CD8-positive, alpha-beta memory T cell (primary cell): ENCODE measurements around the gene ZBTB44. TPM values are rescaled to one million over a fixed set of nuclear protein-coding genes. Genes with fewer than 3 reads are reported as not detected.

ENCODE experiments used
- CTCF ChIA-PET: fragments of 350-600 bp; sonication (Branson Sonifier 250); formaldehyde crosslinking; loops from one replicate; lab custom pipeline; 2021; ENCODE audit warnings: antibody characterized with exemption; lab: Charles Lee
- POLR2A ChIA-PET: fragments of 350-600 bp; sonication (Branson Sonifier 250); formaldehyde crosslinking; loops from one replicate; lab custom pipeline; 2021; ENCODE audit warnings: antibody characterized with exemption; lab: Charles Lee
- DNase-seq, 5 donors: peaks; one replicate each; pipeline versions ENCODE4 v3.0.0 to v3.0.0-alpha.2; 2020 to 2022; ENCODE audit warnings: mixed read lengths in 1 of 5
- H3K27ac ChIP-seq: one replicate; pipeline ENCODE4 v1.7.0; 2013; ENCODE audit warnings: low read depth, mild to moderate bottlenecking, low read length, moderate library complexity
- H3K27me3 ChIP-seq: 2 replicates; pipeline ENCODE4 v1.7.0; 2013; ENCODE audit warnings: low read length, mild to moderate bottlenecking; ENCODE audit not compliant: insufficient read depth, poor library complexity, severe bottlenecking
- H3K36me3 ChIP-seq: 2 replicates; pipeline ENCODE4 v1.7.0; 2013; ENCODE audit warnings: mild to moderate bottlenecking, low read length, moderate library complexity; ENCODE audit not compliant: insufficient read depth
- H3K4me1 ChIP-seq: 2 replicates; pipeline ENCODE4 v1.7.0; 2013; ENCODE audit warnings: mild to moderate bottlenecking, low read length, moderate library complexity; ENCODE audit not compliant: insufficient read depth
- H3K4me3 ChIP-seq: 2 replicates; pipeline ENCODE4 v1.7.0; 2013; ENCODE audit warnings: mild to moderate bottlenecking, low read length
- H3K9me3 ChIP-seq: 2 replicates; pipeline ENCODE4 v1.7.0; 2013; ENCODE audit warnings: mild to moderate bottlenecking, low read length
- H3K27ac Mint-ChIP-seq, 8 donors: one replicate each; pipeline ENCODE4 v1.8.0; 2020 to 2021; ENCODE audit warnings: mixed read lengths in 8 of 8, mild to moderate bottlenecking in 6 of 8, inconsistent platforms in 3 of 8, moderate library complexity in 3 of 8
- H3K27me3 Mint-ChIP-seq, 2 donors: one replicate each; pipeline ENCODE4 v1.8.0; 2020 to 2021; ENCODE audit warnings: mixed read lengths in 2 of 2, mild to moderate bottlenecking in 1 of 2, moderate library complexity in 1 of 2
- H3K36me3 Mint-ChIP-seq, 3 donors: one replicate each; pipeline ENCODE4 v1.8.0; 2020 to 2021; ENCODE audit warnings: mixed read lengths in 3 of 3, inconsistent platforms in 1 of 3, mild to moderate bottlenecking in 1 of 3
- H3K4me1 Mint-ChIP-seq, 3 donors: one replicate each; pipeline ENCODE4 v1.8.0; 2020 to 2021; ENCODE audit warnings: mixed read lengths in 3 of 3, inconsistent platforms in 1 of 3, mild to moderate bottlenecking in 1 of 3
- H3K4me3 Mint-ChIP-seq, 7 donors: one replicate each; pipeline ENCODE4 v1.8.0; 2020 to 2021; ENCODE audit warnings: mixed read lengths in 7 of 7, mild to moderate bottlenecking in 6 of 7, moderate library complexity in 4 of 7, inconsistent platforms in 2 of 7
- H3K9me3 Mint-ChIP-seq, 5 donors: one replicate each; pipeline ENCODE4 v1.8.0; 2020 to 2022; ENCODE audit warnings: mixed read lengths in 5 of 5, mild to moderate bottlenecking in 3 of 5, moderate library complexity in 2 of 5, inconsistent platforms in 1 of 5
- polyA plus RNA-seq: library from polyadenylated mRNA; unstranded; fragments of 300-500 nt; fragmentation: Illumina TruSeq; gene quantifications from one replicate; pipeline ENCODE4 v1.2.3, GENCODE V29; 2021
- total RNA-seq, 2 experiments: library from RNA; stranded (reverse); gene quantifications; one replicate each; pipeline ENCODE4 v1.2.3, GENCODE V29; 2021

Gene ZBTB44
- total RNA-seq (10 to 100 TPM; 41.3 to 44.0 TPM), polyA plus RNA-seq (8.2 TPM)

GRCh38 chr11:130314750-130315285 lies at the start of gene ZBTB44:
Gene ZBTB44 (minus strand): TSS chr11:130314917. CDS start chr11:130261873, 53,044 bp downstream.
- peaks cover 38% of the 10 kb centered on the region for H3K4me1 ChIP-seq
- no peaks in the 10 kb centered on the region for H3K9me3 Mint-ChIP-seq
- peaks cover 0 to 8% (median 0%) of the 10 kb centered on the region in 3 donors for H3K36me3 Mint-ChIP-seq
- ChIA-PET CTCF (no interaction called here), POLR2A (interaction anchor here (1.3 kb wide), 1 partner anchor 601 kb away, joined by 3 read pairs; no protein-coding TSS in a partner anchor)
- H3K27me3 ChIP-seq = no peaks in the 10 kb centered on the region
- DNase-seq = peak; percentile 86 to 95 (median 87)
- H3K36me3 ChIP-seq = no peaks in the 10 kb centered on the region
- H3K4me1 Mint-ChIP-seq = peaks cover 44 to 51% (median 50%) of the 10 kb centered on the region in 3 donors
- H3K27ac ChIP-seq = peak within 1 kb of the TSS; percentile 66
- H3K27ac Mint-ChIP-seq = peak within 1 kb of the TSS; percentile 95 to 99 (median 98)
- no peaks in the 10 kb centered on the region for H3K27me3 Mint-ChIP-seq
- H3K4me3 Mint-ChIP-seq = peak within 1 kb of the TSS; percentile 91 to 97 (median 93)
- peak within 1 kb of the TSS; percentile 90 for H3K4me3 ChIP-seq
- no peaks in the 10 kb centered on the region for H3K9me3 ChIP-seq

- DNase-seq = no peak
- no peaks in the 10 kb centered on the region for H3K4me1 ChIP-seq
- Mint-ChIP-seq H3K9me3 (peaks cover 18 to 29% (median 24%) of the 10 kb centered on the region in 5 donors), H3K4me1 (no peaks in the 10 kb centered on the region), H3K36me3 (peaks cover 3 to 42% (median 7%) of the 10 kb centered on the region in 3 donors), H3K27ac (peak overlapping the region in 1 of 8 donors; percentile 4), H3K27me3 (peaks cover 6 to 17% of the 10 kb centered on the region in 2 donors), H3K4me3 (no peak overlapping the region)
- peaks cover 4% of the 10 kb centered on the region for H3K9me3 ChIP-seq
- ChIA-PET CTCF (interaction anchor here (1.3 kb wide), 1 partner anchor 11 kb away, joined by 5 read pairs; no protein-coding TSS in a partner anchor), POLR2A (no interaction called here)
- no peak overlapping the region for H3K4me3 ChIP-seq
- no peaks in the 10 kb centered on the region for H3K36me3 ChIP-seq
- H3K27me3 ChIP-seq = no peaks in the 10 kb centered on the region
- H3K27ac ChIP-seq = no peak overlapping the region
These were observed 44.7 kb upstream of the ZBTB44 start for GRCh38 chr11:130359419-130359818.

- peaks cover 18 to 29% (median 24%) of the 10 kb centered on the region in 5 donors for H3K9me3 Mint-ChIP-seq
- Histone ChIP-seq H3K4me1 (no peaks in the 10 kb centered on the region), H3K4me3 (no peak overlapping the region), H3K27ac (no peak overlapping the region), H3K27me3 (no peaks in the 10 kb centered on the region), H3K9me3 (peaks cover 4% of the 10 kb centered on the region), H3K36me3 (no peaks in the 10 kb centered on the region)
- peaks cover 6 to 10% of the 10 kb centered on the region in 2 donors for H3K27me3 Mint-ChIP-seq
- H3K4me1 Mint-ChIP-seq = no peaks in the 10 kb centered on the region
- ChIA-PET CTCF (no interaction called here), POLR2A (no interaction called here)
- H3K27ac Mint-ChIP-seq = no peak overlapping the region
- peaks cover 3 to 48% (median 7%) of the 10 kb centered on the region in 3 donors for H3K36me3 Mint-ChIP-seq
- no peak for DNase-seq
- no peak overlapping the region for H3K4me3 Mint-ChIP-seq
These were observed 43.7 kb upstream of the ZBTB44 start for GRCh38 chr11:130358398-130358797.

- H3K36me3 Mint-ChIP-seq = peaks cover 0 to 9% (median 3%) of the 10 kb centered on the region in 3 donors
- Histone ChIP-seq H3K36me3 (no peaks in the 10 kb centered on the region), H3K4me1 (no peaks in the 10 kb centered on the region), H3K27me3 (no peaks in the 10 kb centered on the region), H3K4me3 (no peak overlapping the region), H3K9me3 (no peaks in the 10 kb centered on the region), H3K27ac (no peak overlapping the region)
- peaks cover 0 to 2% (median 0%) of the 10 kb centered on the region in 5 donors for H3K9me3 Mint-ChIP-seq
- no peaks in the 10 kb centered on the region for H3K27me3 Mint-ChIP-seq
- ChIA-PET POLR2A (no interaction called here), CTCF (no interaction called here)
- no peak for DNase-seq
- H3K4me3 Mint-ChIP-seq = no peak overlapping the region
- H3K4me1 Mint-ChIP-seq = peaks cover 0 to 3% (median 0%) of the 10 kb centered on the region in 3 donors
- H3K27ac Mint-ChIP-seq = no peak overlapping the region
These were observed 32.5 kb upstream of the ZBTB44 start for GRCh38 chr11:130347261-130347660.

- CTCF ChIA-PET = no interaction called here
- Mint-ChIP-seq H3K36me3 (peaks cover 0 to 14% (median 0%) of the 10 kb centered on the region in 3 donors), H3K4me1 (peaks cover 16 to 20% (median 17%) of the 10 kb centered on the region in 3 donors), H3K4me3 (no peak overlapping the region), H3K27ac (peak overlapping the region in 2 of 8 donors; percentile 17 to 67), H3K9me3 (peaks cover 2 to 12% (median 4%) of the 10 kb centered on the region in 5 donors), H3K27me3 (no peaks in the 10 kb centered on the region)
- POLR2A ChIA-PET = no interaction called here
- Histone ChIP-seq H3K27ac (no peak overlapping the region), H3K36me3 (no peaks in the 10 kb centered on the region), H3K4me1 (peaks cover 12% of the 10 kb centered on the region), H3K9me3 (peaks cover 5% of the 10 kb centered on the region), H3K4me3 (no peak overlapping the region), H3K27me3 (no peaks in the 10 kb centered on the region)
- no peak for DNase-seq
These were observed 30.1 kb upstream of the ZBTB44 start for GRCh38 chr11:130344841-130345240.

GRCh38 chr11:130340671-130341319 lies 26.1 kb upstream of the ZBTB44 start:
- Mint-ChIP-seq H3K36me3 (peaks cover 4 to 27% (median 6%) of the 10 kb centered on the region in 3 donors), H3K4me1 (peaks cover 31 to 32% (median 31%) of the 10 kb centered on the region in 3 donors), H3K9me3 (peaks cover 5 to 15% (median 10%) of the 10 kb centered on the region in 5 donors), H3K4me3 (peak overlapping the region; percentile 13 to 70 (median 38)), H3K27ac (peak overlapping the region; percentile 21 to 93 (median 74)), H3K27me3 (no peaks in the 10 kb centered on the region)
- ChIA-PET CTCF (interaction anchor here (1.5 kb wide), 1 partner anchor 91 kb away, joined by 3 read pairs; no protein-coding TSS in a partner anchor), POLR2A (no interaction called here)
- Histone ChIP-seq H3K36me3 (no peaks in the 10 kb centered on the region), H3K4me3 (no peak overlapping the region), H3K27ac (no peak overlapping the region), H3K4me1 (peaks cover 12% of the 10 kb centered on the region), H3K9me3 (peaks cover 5% of the 10 kb centered on the region), H3K27me3 (no peaks in the 10 kb centered on the region)
- DNase-seq = peak in 2 of 5 donors; percentile 10 to 64

GRCh38 chr11:130338667-130339066 lies 23.9 kb upstream of the ZBTB44 start:
- H3K36me3 Mint-ChIP-seq = peaks cover 4 to 26% (median 6%) of the 10 kb centered on the region in 3 donors
- CTCF ChIA-PET = no interaction called here

More at GRCh38 chr11:130338667-130339066, 23.9 kb upstream of the ZBTB44 start:
- Mint-ChIP-seq H3K4me1 (peaks cover 31 to 32% (median 31%) of the 10 kb centered on the region in 3 donors), H3K27ac (peak overlapping the region in 2 of 8 donors; percentile 45 to 85), H3K27me3 (no peaks in the 10 kb centered on the region), H3K4me3 (peak overlapping the region in 1 of 7 donors; percentile 12), H3K9me3 (peaks cover 5 to 15% (median 10%) of the 10 kb centered on the region in 5 donors)
- H3K27me3 ChIP-seq = no peaks in the 10 kb centered on the region
- no peak overlapping the region for H3K27ac ChIP-seq
- POLR2A ChIA-PET = no interaction called here
- H3K9me3 ChIP-seq = peaks cover 5% of the 10 kb centered on the region
- H3K36me3 ChIP-seq = no peaks in the 10 kb centered on the region
- DNase-seq = no peak
- no peak overlapping the region for H3K4me3 ChIP-seq
- H3K4me1 ChIP-seq = peaks cover 12% of the 10 kb centered on the region
